DOHH2 (cell line): Measurements from ENCODE around the gene LCE1E.

Source experiments
- EZH2phosphoT487 ChIP-seq: fragments of 200-600 bp; sonication (generic); IDR thresholded peaks from 2 replicates; pipeline ENCODE4 v1.6.1; 2017; ENCODE audit warnings: borderline replicate concordance, mild to moderate bottlenecking, antibody characterized with exemption, low read length, moderate library complexity, mixed read lengths
- TF ChIP-seq, protein P1 (sequence below): fragments of 200-600 bp; sonication (generic); IDR thresholded peaks from one replicate; pipeline ENCODE4 v1.5.1; 2014; ENCODE audit warnings: antibody characterized with exemption, mild to moderate bottlenecking, low read depth, low read length; ENCODE audit not compliant: poor library complexity, severe bottlenecking

DNA sequence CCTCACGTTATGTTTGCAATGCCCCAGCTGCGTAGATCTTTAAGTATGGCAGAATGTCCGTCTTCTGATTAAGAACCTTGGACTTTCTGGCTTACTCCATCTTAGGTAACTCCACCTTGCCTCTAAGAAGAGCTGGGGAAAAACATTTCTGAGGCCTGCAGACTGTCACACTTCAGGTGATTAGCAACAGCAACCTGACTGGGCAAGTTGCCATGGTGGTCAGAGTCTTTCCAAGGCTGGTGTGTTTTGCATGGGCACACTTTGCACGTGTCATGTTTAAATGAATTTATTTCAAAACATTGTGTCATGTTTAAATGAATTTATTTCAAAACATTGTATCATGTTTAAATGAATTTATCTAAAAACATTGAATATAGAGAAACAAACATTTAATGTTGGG lies 27.4 kb upstream of the LCE1E start:
- TF ChIP-seq, protein P1, sequence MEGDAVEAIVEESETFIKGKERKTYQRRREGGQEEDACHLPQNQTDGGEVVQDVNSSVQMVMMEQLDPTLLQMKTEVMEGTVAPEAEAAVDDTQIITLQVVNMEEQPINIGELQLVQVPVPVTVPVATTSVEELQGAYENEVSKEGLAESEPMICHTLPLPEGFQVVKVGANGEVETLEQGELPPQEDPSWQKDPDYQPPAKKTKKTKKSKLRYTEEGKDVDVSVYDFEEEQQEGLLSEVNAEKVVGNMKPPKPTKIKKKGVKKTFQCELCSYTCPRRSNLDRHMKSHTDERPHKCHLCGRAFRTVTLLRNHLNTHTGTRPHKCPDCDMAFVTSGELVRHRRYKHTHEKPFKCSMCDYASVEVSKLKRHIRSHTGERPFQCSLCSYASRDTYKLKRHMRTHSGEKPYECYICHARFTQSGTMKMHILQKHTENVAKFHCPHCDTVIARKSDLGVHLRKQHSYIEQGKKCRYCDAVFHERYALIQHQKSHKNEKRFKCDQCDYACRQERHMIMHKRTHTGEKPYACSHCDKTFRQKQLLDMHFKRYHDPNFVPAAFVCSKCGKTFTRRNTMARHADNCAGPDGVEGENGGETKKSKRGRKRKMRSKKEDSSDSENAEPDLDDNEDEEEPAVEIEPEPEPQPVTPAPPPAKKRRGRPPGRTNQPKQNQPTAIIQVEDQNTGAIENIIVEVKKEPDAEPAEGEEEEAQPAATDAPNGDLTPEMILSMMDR, result no peak
- no peak for TF ChIP-seq EZH2phosphoT487
